ENCODE measurements around the gene TMEM40. TPM values are rescaled to one million over a fixed set of nuclear protein-coding genes. Genes with fewer than 3 reads are reported as not detected.
"Not testable (repeated sequence)": the region's sequence is repeated elsewhere in the genome, so short reads cannot be mapped to it uniquely, and the experiment has no call there.

The TMEM40 gene
- total RNA-seq, 4 donors from 2014 or later: 46.4 to 93.6 (median 50.7) TPM

DNA sequence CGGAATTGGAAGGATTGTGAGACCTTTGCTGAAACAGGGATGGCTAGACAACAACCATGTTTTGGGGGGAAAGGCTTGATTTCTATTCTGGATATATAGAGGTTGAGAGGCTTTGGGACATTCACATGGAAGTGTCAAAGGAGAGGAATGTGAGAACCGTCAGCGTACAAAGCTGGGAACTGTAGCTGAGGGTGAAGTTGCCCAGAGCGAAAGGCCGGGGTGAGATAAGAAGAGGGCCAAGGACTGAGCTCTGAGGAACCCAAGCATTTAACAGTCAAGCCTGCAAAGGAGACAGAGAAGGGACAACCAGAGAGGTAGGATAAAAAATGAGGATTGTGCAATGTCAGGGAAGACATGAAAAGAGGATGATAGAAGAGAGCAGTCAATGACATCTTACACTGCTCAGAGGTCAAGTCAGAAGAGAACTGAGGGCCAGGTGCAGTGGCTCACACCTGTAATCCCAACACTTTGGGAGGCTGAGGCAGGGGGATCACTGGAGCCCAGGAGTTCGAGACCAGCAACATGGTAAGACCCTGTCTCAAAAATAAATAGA is 53.6 kb downstream of the TMEM40 start:
- WGBS, 2 donors: 93 to 94% methylated on average over 6 of the region's 6 CpGs
- TF ChIP-seq, protein P1, sequence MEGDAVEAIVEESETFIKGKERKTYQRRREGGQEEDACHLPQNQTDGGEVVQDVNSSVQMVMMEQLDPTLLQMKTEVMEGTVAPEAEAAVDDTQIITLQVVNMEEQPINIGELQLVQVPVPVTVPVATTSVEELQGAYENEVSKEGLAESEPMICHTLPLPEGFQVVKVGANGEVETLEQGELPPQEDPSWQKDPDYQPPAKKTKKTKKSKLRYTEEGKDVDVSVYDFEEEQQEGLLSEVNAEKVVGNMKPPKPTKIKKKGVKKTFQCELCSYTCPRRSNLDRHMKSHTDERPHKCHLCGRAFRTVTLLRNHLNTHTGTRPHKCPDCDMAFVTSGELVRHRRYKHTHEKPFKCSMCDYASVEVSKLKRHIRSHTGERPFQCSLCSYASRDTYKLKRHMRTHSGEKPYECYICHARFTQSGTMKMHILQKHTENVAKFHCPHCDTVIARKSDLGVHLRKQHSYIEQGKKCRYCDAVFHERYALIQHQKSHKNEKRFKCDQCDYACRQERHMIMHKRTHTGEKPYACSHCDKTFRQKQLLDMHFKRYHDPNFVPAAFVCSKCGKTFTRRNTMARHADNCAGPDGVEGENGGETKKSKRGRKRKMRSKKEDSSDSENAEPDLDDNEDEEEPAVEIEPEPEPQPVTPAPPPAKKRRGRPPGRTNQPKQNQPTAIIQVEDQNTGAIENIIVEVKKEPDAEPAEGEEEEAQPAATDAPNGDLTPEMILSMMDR (IDR thresholded peaks at IDR 0.05): no peak
- TF ChIP-seq POLR2A (IDR thresholded peaks at IDR 0.05): no peak
- intact Hi-C loops (cut with DNase I; ENCODE audit: low total_unique reads): no loop called here
- no peak overlapping the region for H3K4me3 ChIP-seq (ENCODE audit: low read depth, poor library complexity, severe bottlenecking)
- DNase-seq (ENCODE audit: low spot score in 2 of 2): no peak

DNA sequence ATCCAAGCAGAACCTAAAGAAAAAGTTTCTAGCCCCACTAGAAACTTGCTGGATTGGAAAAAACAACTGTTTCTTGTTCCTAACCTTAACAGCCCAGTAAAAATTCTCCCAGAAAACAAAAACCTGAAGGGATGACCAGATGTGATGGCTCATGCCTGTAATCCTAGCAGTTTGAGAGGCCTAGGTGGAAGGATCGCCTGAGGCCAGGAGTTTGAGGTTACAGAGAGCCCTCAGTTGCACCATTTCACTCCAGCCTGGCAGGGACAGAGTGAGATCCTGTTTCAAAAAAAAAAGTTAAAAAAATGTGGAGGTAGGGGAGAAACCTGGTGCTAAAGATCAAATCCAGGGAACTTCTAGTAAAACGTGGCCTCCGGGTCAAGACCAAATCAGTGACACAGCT is 56.6 kb downstream of the TMEM40 start:
- WGBS, 2 donors: 90 to 95% methylated on average over 3 of the region's 3 CpGs
- no peak for DNase-seq (ENCODE audit: low spot score in 2 of 2)
- no peak overlapping the region for H3K4me3 ChIP-seq (ENCODE audit: low read depth, poor library complexity, severe bottlenecking)
- intact Hi-C loops (cut with DNase I; ENCODE audit: low total_unique reads): no loop called here
- TF ChIP-seq POLR2A (IDR thresholded peaks at IDR 0.05): no peak
- TF ChIP-seq, protein P1 (IDR thresholded peaks at IDR 0.05): no peak

GRCh38 chr3:12701601-12702000 is 57.5 kb downstream of the TMEM40 start:
- DNase-seq (ENCODE audit: low spot score in 2 of 2): not testable (repeated sequence)
- 62 to 72% methylated on average over 10 of the region's 10 CpGs for WGBS, 2 donors

GRCh38 chr3:12700800-12701199 is 58.3 kb downstream of the TMEM40 start:
- TF ChIP-seq POLR2A (IDR thresholded peaks at IDR 0.05): no peak
- TF ChIP-seq, protein P1 (IDR thresholded peaks at IDR 0.05): no peak
- DNase-seq (ENCODE audit: low spot score in 2 of 2): no peak
- intact Hi-C loops (cut with DNase I; ENCODE audit: low total_unique reads): no loop called here
- WGBS, 2 donors: 78 to 91% methylated on average over 2 of the region's 2 CpGs
- H3K4me3 ChIP-seq (ENCODE audit: low read depth, poor library complexity, severe bottlenecking): no peak overlapping the region

More at GRCh38 chr3:12701601-12702000, 57.5 kb downstream of the TMEM40 start:
- H3K4me3 ChIP-seq (ENCODE audit: low read depth, poor library complexity, severe bottlenecking); intact Hi-C loops (cut with DNase I; ENCODE audit: low total_unique reads): not testable (repeated sequence)

DNA sequence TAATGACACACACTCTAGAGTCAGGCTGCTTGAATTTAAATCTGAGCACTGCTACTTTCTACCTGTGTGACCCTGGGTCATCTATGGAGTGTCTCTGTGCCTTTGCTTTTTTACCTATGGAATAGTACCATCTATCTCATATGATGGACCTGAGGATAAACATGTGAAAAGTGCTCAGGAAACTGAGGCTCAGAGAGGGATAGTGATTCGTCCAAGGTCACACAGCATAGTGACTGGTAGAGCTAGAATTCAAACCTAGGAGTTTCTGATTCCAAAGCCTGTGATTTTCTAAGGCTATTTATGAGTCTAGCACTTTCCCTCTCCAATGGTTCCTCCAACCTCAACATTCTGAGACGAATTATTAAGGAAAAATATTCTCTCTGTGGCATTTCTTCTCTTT is 63.1 kb downstream of the TMEM40 start:
- H3K4me3 ChIP-seq (ENCODE audit: low read depth, poor library complexity, severe bottlenecking): no peak overlapping the region
- intact Hi-C loops (cut with DNase I; ENCODE audit: low total_unique reads): no loop called here
- 81 to 92% methylated on average over 2 of the region's 2 CpGs for WGBS, 2 donors
- DNase-seq (ENCODE audit: low spot score in 2 of 2): no peak
- TF ChIP-seq POLR2A (IDR thresholded peaks at IDR 0.05): no peak
- TF ChIP-seq, protein P1 (IDR thresholded peaks at IDR 0.05): no peak

GRCh38 chr3:12695112-12695511 is 63.9 kb downstream of the TMEM40 start:
- H3K4me3 ChIP-seq (ENCODE audit: low read depth, poor library complexity, severe bottlenecking): no peak overlapping the region
- no peak for TF ChIP-seq POLR2A (IDR thresholded peaks at IDR 0.05)
- TF ChIP-seq, protein P1 (IDR thresholded peaks at IDR 0.05): no peak
- 75 to 77% methylated on average over 3 of the region's 3 CpGs for WGBS, 2 donors
- no peak for DNase-seq (ENCODE audit: low spot score in 2 of 2)
- intact Hi-C loops (cut with DNase I; ENCODE audit: low total_unique reads): no loop called here
